Activated gamma-delta T cell treated with anti-CD3 and anti-CD28 coated beads, Interleukin-2, amount 50 U/mL, for 16 hours (primary cell): ENCODE data around the gene SMIM41.
A peak's percentile ranks its signal among the peaks of the same experiment; 100 is the strongest.
"Not testable (repeated sequence)": the region's sequence is repeated elsewhere in the genome, so short reads cannot be mapped to it uniquely, and the experiment has no call there.

Source experiments
- DNase-seq: peaks from one replicate; pipeline ENCODE4 v3.0.0-alpha.2; 2020; ENCODE audit warnings: low read depth

Gene SMIM41

GRCh38 chr12:52085682-52086180 lies 6.2 kb downstream of the SMIM41 start:
- no peak for DNase-seq

- no peak for DNase-seq
Observed at GRCh38 chr12:52086366-52086765, 6.9 kb downstream of the SMIM41 start.

DNA sequence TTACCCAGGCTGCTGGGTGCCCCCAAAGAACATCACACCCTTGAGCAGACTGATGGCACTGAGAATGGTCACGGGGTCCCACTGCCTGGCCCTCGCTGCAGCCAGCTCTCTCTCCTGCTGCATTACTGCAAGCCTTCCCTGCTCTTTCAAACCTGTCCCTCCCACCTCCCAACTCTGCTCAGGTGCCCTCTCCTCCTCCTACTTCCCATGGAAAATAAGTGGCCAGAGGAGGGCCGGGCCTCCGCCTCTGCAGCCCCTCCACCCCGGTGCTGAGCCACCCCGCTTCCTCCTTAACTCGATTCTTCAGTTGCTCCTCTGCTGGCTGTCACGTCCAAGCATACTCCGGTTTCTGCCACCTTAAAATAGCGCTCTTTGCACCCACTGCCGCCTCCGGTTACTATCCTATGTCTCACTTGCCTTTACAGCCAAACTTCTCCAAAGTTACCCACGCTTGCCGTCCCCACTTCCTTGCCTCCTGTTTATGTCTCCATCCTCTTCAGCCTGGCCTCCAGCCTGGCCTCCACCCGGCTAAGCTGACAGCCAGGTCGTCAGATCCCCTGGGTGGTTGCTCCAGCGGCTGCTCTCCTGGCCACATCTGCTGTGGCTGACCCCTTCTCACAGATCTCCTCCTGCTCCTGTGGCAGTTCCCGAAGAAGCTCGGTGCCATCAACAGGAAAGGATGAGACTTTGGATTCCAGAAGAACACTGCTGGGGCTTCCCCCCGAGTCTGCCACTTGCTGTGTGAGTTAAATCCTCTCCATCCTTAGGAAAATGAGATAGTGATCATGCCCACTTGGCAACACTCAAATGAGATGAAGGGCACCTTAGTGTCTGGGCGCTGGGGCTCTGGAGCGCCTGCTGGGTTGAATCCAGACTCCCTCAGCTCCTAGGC lies 7.7 kb downstream of the SMIM41 start:
- DNase-seq = no peak

GRCh38 chr12:52087961-52088820 lies 8.7 kb downstream of the SMIM41 start:
- DNase-seq = no peak

- DNase-seq = no peak
Observed at GRCh38 chr12:52089491-52089890, 10.0 kb downstream of the SMIM41 start.

- no peak for DNase-seq
Observed at GRCh38 chr12:52090291-52090690, 10.8 kb downstream of the SMIM41 start.

DNA sequence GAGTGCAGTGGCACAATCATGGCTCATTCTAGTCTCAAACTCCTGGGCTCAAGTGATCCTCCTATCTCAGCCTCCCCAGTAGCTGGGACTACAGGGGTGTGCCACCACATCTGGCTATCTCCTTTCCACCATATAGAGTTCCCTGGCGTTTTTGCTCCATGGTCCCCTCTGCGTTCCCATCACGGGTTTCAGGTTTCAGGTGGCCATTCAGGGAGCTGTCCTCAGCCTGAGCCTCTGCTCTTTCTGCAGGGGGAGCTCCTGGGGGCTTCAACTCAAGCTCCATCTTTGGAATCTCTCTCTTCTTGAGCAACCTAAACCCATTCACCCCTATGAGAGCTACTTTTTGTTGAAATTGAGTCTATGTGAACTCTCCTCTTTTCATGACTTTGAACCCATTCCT lies 11.6 kb downstream of the SMIM41 start:
- DNase-seq = no peak

DNA sequence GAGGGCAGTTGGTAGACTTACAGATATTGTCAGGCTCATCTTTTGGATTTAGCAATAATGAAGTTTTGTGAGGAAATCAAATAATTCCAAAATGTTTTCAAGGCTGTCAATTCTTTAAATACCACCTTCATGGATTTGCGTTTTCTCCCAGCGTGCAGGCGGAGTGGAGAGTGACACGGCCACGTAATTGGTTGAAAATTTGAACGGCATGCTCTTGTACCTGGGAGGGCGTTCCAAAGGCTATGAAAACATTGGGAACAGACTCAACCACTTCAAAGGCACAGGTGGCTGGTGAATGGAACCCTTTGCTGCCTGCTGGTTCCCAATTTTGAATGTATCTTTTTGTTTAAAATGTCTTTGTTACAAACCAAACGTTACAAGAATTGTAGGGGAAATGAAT lies 12.4 kb downstream of the SMIM41 start:
- DNase-seq = no peak

DNA sequence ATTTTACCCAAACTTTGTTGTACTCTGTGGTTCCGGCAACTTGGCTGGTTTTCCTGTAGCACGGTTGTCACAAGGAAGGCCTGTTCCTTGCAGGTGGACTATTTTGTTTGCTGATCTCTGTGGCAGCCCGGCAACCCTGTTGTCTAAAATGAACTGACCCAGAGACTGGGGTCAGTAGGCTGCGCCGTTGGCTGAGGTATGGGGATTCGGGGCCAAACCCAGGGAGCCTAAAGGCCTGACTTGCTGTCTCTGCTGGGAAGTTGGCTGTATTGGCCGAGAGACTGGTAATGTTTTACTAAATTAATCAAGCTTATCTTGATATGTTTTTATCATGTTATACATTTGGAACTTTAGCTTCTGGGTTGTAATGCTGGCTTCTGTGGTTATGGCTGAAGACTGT lies 13.8 kb downstream of the SMIM41 start:
- DNase-seq = no peak

DNA sequence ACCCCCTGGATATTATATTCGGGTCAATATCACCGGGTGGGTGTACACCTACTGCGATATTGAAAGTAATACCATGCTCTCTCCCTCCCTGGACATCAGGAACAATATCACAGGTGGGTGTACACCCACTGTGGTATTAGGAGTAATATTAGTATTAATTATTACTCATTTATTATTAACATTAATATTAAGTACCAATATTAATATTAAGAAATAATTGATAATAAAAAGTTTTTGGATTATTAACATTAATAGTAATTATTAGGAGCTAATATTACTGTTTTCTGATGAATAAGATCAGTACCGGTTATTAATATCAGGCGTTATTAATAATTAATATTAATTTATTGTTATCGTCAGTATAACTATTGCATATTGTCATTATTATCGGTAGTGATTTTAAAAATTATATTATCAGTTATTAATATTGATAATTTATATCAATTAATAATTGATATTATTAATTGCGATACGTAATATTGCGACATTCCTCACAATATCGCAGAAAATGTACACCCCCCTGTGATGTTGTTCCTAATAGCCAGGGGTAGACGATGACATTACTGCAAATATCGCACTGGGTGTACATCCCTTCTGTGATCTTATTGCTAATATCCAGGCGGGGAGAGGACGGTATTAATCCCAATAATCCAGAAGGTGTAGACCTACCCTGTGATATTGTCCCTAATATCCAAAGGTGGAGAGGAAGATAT lies 17.0 kb downstream of the SMIM41 start:
- DNase-seq = no peak

GRCh38 chr12:52097045-52097666 lies 17.7 kb downstream of the SMIM41 start:
- DNase-seq = no peak

GRCh38 chr12:52104431-52105089 lies 25.1 kb downstream of the SMIM41 start:
- DNase-seq = not testable (repeated sequence)

- peak; percentile 22 for DNase-seq
Observed at GRCh38 chr12:52116222-52117125, 37.0 kb downstream of the SMIM41 start.

DNA sequence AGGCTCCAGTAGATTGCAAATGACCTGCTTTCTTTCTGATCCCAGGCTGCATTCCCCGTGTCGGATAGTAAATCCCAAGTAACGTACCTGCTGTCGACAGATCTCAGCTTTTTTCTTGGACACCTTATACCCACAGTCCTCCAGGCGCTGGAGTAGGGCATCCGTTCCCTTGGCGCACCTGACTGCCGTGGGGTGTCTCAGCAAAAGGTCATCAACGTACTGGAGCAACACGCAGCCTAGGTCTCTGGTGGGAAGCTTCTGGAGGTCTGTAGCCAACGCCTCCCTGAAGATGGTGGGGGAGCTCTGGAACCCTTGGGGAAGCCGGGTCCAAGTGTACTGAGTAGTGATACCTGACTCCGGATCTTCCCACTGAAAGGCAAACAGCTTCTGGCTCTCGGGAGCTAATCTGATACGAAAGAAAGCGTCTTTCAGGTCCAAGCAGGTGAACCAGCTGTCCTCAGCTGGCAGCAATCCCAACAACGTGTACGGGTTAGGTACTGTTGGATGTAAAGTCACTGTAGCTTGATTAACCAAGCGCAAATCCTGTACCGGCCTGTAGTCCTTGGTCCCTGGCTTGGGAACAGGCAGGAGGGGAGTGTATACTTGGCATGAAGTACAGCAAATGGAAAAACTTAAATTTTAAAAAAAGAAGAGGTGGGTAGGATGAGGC lies 38.4 kb downstream of the SMIM41 start:
- not testable (repeated sequence) for DNase-seq

GRCh38 chr12:52119398-52120254 lies 40.1 kb downstream of the SMIM41 start:
- no peak for DNase-seq

- no peak for DNase-seq
Observed at GRCh38 chr12:52120951-52121823, 41.7 kb downstream of the SMIM41 start.

DNA sequence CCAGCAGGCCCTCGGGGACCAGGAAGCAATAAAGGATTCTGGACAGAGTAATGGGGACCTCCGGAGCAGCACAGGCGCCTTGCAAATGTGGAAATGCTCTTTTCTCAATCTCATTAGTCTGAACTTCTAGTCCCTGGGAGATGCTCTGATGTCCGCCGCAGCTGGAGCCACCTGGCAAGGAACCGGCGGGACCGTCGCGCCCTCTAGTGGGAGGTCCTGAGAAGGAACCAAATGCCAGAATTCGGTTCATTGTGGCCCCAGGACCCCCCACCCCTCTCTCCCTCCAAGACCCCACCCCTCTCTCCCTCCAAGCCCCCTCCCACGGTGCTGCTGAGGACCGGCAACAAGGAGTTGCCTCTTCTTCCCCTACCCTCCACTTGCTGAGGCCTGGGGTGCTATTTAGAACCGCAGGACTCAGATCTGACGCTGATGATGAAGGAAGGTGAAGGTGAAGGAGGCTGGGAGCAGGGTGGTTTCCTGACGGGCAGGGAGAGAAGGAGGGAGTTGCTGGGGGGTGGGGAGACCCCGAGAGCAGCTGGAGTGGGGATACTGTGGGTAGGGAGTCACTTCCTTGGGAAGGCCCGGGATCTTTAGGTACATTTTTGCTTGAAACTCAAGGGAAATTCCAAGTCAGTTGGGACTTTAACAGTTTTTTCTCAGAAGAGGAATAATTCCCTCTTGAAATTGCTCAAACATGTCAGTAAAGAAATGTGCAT lies 42.5 kb downstream of the SMIM41 start:
- peak; percentile 42 for DNase-seq
